Stomach (tissue), 9 donors: ENCODE data around the gene IDI1. TPM values are rescaled to one million over a fixed set of nuclear protein-coding genes. Genes with fewer than 3 reads are reported as not detected.
"Not testable (repeated sequence)": the region's sequence is repeated elsewhere in the genome, so short reads cannot be mapped to it uniquely, and the experiment has no call there.

Experiments used
- DNase-seq, 2 donors: peaks; one replicate each; pipeline versions ENCODE4 v3.0.0 to v3.0.0-alpha.2; 2013 to 2019
- H3K27ac ChIP-seq, 5 donors: fragments of 200-600 bp in 4 of 5; sonication (generic) in 4 of 5; one replicate each; pipeline ENCODE4 v1.5.1; 2013 to 2019; ENCODE audit warnings: mild to moderate bottlenecking in 1 of 5, moderate library complexity in 1 of 5
- H3K27me3 ChIP-seq, 3 donors: fragments of 200-600 bp; sonication (generic); one replicate each; pipeline ENCODE4 v1.5.1; 2017 to 2019; ENCODE audit warnings: mixed run types in 1 of 3
- H3K36me3 ChIP-seq, 4 donors: fragments of 200-600 bp; sonication (generic); 1 replicate in 3 of 4; 2 replicates in 1 of 4; pipeline ENCODE4 v1.5.1; 2016 to 2019
- H3K4me1 ChIP-seq, 4 donors: fragments of 200-600 bp; sonication (generic); one replicate each; pipeline ENCODE4 v1.5.1; 2016 to 2019
- H3K4me3 ChIP-seq, 4 donors: fragments of 200-600 bp; sonication (generic) in 3 of 4; one replicate each; pipeline ENCODE4 v1.5.1; 2016 to 2019; ENCODE audit warnings: mild to moderate bottlenecking in 1 of 4
- H3K9me3 ChIP-seq, 4 donors: fragments of 200-600 bp; sonication (generic); one replicate each; pipeline ENCODE4 v1.5.1; 2016 to 2019
- CTCF ChIP-seq, 7 experiments: fragments of 450-650 bp in 4 of 7; fragments of 200-600 bp in 3 of 7; sonication (generic) in 3 of 7; IDR thresholded peaks; one replicate each; pipeline ENCODE4 v1.5.1; 2016 to 2019; ENCODE audit warnings: antibody characterized with exemption in 7 of 7, control low read depth in 2 of 7, mild to moderate bottlenecking in 1 of 7
- EP300 ChIP-seq: sonication (generic); formaldehyde crosslinking; IDR thresholded peaks from one replicate; pipeline ENCODE4 v1.6.1; 2017; ENCODE audit warnings: antibody characterized with exemption
- POLR2A ChIP-seq, 4 donors: fragments of 450-650 bp; IDR thresholded peaks; one replicate each; pipeline ENCODE4 v1.6.1; 2016; ENCODE audit warnings: antibody characterized with exemption in 4 of 4, control low read depth in 2 of 4, mild to moderate bottlenecking in 1 of 4, moderate library complexity in 1 of 4
- POLR2AphosphoS5 ChIP-seq, 3 donors: sonication (generic); formaldehyde crosslinking; IDR thresholded peaks; one replicate each; pipeline ENCODE4 v1.6.1; 2016; ENCODE audit warnings: antibody characterized with exemption in 3 of 3
- WGBS, 5 donors: extraction: QIAGEN DNeasy Blood & Tissue Kit in 3 of 5; methylation state at CpG; one replicate each; pipeline versions ENCODE4 v1.1.5 to v1.1.7; 2013 to 2018; 5-methylcytosine and 5-hydroxymethylcytosine counted together
- intact Hi-C: fragments of 100-400 bp; cut with DNase I; formaldehyde crosslinking; loops from one replicate; pipeline ENCODE4 v1.15.1; 2023; ENCODE audit warnings: low total_unique reads
- polyA plus RNA-seq, 3 donors: library from polyadenylated mRNA; stranded (reverse); fragments of 200-250 nt; gene quantifications; one replicate each; pipeline ENCODE4 v1.2.3, GENCODE V29; 2013
- total RNA-seq, 5 donors: library from RNA; depleted of rRNA; stranded (reverse); fragments of >200 nt; gene quantifications; one replicate each; pipeline versions ENCODE4 v1.1.0 to v1.2.3, GENCODE V29; 2014 to 2016
- donor health status: healthy with polysubstance abuse.
- donor health status: Bipolar disorder and iron deficiency.
- donor health status: healthy.

IDI1 gene
- total and polyA plus RNA-seq, 8 donors = 18.4 to 79.1 (median 43.2) TPM

- intact Hi-C loops = no loop called here
- H3K27ac ChIP-seq = no peak overlapping the region
- H3K9me3 ChIP-seq = no peaks in the 10 kb centered on the region
- H3K27me3 ChIP-seq = no peaks in the 10 kb centered on the region
- H3K4me1 ChIP-seq = no peaks in the 10 kb centered on the region
- no peak overlapping the region for H3K4me3 ChIP-seq
- no peak for DNase-seq
- TF ChIP-seq CTCF (IDR thresholded peaks at IDR 0.05) (no peak), POLR2AphosphoS5 (IDR thresholded peaks at IDR 0.05) (no peak), EP300 (no peak), POLR2A (IDR thresholded peaks at IDR 0.05) (no peak)
- 83 to 93% (median 91%) methylated on average over 10 of the region's 10 CpGs for WGBS, 5 donors
- peaks cover 34 to 64% (median 63%) of the 10 kb centered on the region in 4 donors for H3K36me3 ChIP-seq
Observed at GRCh38 chr10:1019362-1019761, 29.6 kb downstream of the IDI1 start.

- Histone ChIP-seq H3K27me3 (no peaks in the 10 kb centered on the region), H3K36me3 (peaks cover 68 to 99% (median 98%) of the 10 kb centered on the region in 4 donors), H3K4me3 (no peak overlapping the region), H3K27ac (no peak overlapping the region), H3K4me1 (no peaks in the 10 kb centered on the region), H3K9me3 (no peaks in the 10 kb centered on the region)
- TF ChIP-seq POLR2A (IDR thresholded peaks at IDR 0.05) (no peak), POLR2AphosphoS5 (IDR thresholded peaks at IDR 0.05) (no peak), CTCF (IDR thresholded peaks at IDR 0.05) (no peak), EP300 (no peak)
- intact Hi-C loops = no loop called here
- WGBS, 5 donors = 93 to 97% (median 94%) methylated on average over 6 to 11 of the region's 11 CpGs
- DNase-seq = no peak
Observed at GRCh38 chr10:1015688-1016087, 33.2 kb downstream of the IDI1 start.

- WGBS, 5 donors = 94 to 95% (median 95%) methylated on average over 16 of the region's 16 CpGs
- H3K36me3 ChIP-seq = peaks cover 85 to 99% (median 98%) of the 10 kb centered on the region in 4 donors
- H3K9me3 ChIP-seq = no peaks in the 10 kb centered on the region
- intact Hi-C loops = no loop called here
- no peak for TF ChIP-seq CTCF (IDR thresholded peaks at IDR 0.05)
- no peak for TF ChIP-seq POLR2A (IDR thresholded peaks at IDR 0.05)
- no peak for TF ChIP-seq EP300
- no peak for TF ChIP-seq POLR2AphosphoS5 (IDR thresholded peaks at IDR 0.05)
- H3K4me1 ChIP-seq = no peaks in the 10 kb centered on the region
- no peaks in the 10 kb centered on the region for H3K27me3 ChIP-seq
- DNase-seq = no peak
- no peak overlapping the region for H3K27ac ChIP-seq
- no peak overlapping the region for H3K4me3 ChIP-seq
Observed at GRCh38 chr10:1011696-1012095, 37.2 kb downstream of the IDI1 start.

GRCh38 chr10:1010703-1011102 is 38.2 kb downstream of the IDI1 start:
- WGBS, 5 donors = 88 to 96% (median 96%) methylated on average over 7 of the region's 7 CpGs
- H3K36me3 ChIP-seq = peaks cover 85 to 99% (median 98%) of the 10 kb centered on the region in 4 donors
- intact Hi-C loops = no loop called here
- DNase-seq = no peak
- H3K27ac ChIP-seq = no peak overlapping the region
- no peaks in the 10 kb centered on the region for H3K27me3 ChIP-seq
- TF ChIP-seq POLR2A (IDR thresholded peaks at IDR 0.05) (no peak), EP300 (no peak), CTCF (IDR thresholded peaks at IDR 0.05) (no peak), POLR2AphosphoS5 (IDR thresholded peaks at IDR 0.05) (no peak)
- H3K9me3 ChIP-seq = no peaks in the 10 kb centered on the region
- H3K4me1 ChIP-seq = no peaks in the 10 kb centered on the region
- H3K4me3 ChIP-seq = no peak overlapping the region

GRCh38 chr10:1009947-1010346 is 39.0 kb downstream of the IDI1 start:
- 70 to 80% (median 74%) methylated on average over 7 to 8 of the region's 8 CpGs for WGBS, 5 donors
- DNase-seq, H3K27me3 ChIP-seq, H3K27ac ChIP-seq, intact Hi-C loops, H3K4me3 ChIP-seq, H3K4me1 ChIP-seq, H3K9me3 ChIP-seq: not testable (repeated sequence)
- H3K36me3 ChIP-seq = peaks cover 91 to 100% (median 100%) of the 10 kb centered on the region in 4 donors
